Colon (tissue), 2 donors: ENCODE results near the gene ASAP2.

ENCODE experiments used
- FAIRE-seq: peaks from 2 replicates; lab custom pipeline; 2012; peaks lifted over from hg19 to GRCh38; lab: Jason Lieb, UNC
- donor health status: control.
- donor health status: control.

ASAP2 gene

DNA sequence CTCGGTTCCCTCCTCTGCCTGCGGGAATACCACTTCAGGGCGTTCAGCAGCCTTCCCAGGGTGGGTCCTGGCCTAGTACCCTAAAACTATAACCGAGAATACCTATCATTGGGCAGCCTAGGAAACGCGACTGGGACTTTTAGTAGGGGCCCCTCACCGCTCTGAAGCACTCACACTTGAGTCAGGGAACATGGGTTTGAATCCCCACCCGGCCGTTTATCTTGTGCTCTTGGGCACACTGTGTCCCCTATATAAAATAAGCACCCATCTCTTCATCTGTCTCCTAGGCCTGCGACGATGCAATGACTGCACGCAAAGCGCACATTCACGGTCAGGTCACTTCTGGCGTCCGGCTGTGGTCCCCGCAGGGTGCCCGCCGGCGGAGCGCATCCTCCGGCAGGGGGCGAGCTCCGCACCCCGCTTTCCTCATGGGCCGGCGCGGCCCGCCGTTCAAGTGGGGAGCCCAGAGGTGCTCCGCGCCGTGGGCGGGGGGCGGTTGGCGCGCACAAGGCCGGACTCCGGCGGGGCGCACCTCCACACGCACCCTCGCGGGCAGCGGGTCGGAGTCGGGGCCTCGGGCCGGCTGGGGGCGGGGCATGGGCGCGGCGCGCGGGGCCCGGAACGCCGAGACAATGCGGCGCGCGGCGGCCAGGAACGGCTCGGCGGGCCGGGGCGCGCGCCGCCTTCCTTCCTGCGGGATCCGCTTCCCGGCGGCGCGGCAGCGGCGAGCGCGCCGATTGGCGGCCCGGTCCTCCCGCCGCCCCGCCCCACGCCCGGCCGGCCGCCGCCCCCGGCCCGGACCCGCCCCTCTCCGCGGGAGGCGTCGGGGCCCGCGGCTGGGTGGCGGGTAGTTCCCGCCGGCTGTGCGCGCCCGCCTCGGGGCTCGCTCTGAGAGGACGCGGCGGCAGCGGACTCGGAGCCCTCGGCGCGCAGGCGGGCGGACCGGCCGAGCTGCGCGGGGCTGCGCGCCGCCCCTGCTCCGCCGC lies at the start of gene ASAP2:
Gene ASAP2, plus strand, starts transcription at position 850 of the 986 bp plus-strand sequence. CDS start 293 bp downstream, outside the sequence.
- no peak for FAIRE-seq

GRCh38 chr2:9158786-9159779 lies 47.5 kb upstream of the ASAP2 start:
- no peak for FAIRE-seq

DNA sequence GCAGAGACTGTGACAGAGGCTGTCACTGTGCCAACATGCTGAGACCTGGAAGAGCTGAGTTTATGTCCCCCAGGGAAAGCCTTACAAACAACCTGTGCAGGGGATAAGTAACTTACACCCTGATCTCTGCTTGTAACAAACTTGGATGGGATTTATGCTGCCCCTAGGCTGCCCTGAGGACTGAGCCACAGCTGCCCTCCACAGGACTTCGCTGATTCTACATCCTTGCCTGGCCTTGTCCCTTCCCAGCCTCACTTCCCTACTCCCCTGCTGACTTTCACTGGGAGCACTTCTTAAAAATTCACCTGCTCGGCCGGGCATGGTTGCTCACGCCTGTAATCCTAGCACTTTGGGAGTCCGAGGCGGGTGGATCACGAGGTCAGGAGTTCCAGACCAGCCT lies 45.9 kb upstream of the ASAP2 start:
- FAIRE-seq = no peak

DNA sequence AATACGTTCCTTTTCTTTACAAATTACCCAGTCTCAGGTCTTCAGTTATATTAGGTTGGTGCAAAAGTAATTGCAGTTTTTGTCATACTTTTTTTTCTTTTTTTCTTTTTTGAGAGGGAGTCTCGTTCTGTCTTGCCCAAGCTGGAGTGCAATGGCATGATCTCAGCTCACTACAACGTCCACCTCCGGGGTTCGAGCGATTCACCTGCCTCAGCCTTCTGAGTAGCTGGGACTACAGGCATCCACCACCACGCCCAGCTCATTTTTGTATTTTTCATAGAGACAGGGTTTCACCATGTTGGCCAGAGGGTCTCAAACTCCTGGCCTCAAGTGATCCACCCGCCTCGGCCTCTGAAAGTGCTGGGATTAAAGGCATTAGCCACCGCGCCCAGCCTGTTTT lies 43.8 kb upstream of the ASAP2 start:
- FAIRE-seq = no peak

- FAIRE-seq = no peak
Observed at GRCh38 chr2:9163306-9164111, 43.1 kb upstream of the ASAP2 start.

DNA sequence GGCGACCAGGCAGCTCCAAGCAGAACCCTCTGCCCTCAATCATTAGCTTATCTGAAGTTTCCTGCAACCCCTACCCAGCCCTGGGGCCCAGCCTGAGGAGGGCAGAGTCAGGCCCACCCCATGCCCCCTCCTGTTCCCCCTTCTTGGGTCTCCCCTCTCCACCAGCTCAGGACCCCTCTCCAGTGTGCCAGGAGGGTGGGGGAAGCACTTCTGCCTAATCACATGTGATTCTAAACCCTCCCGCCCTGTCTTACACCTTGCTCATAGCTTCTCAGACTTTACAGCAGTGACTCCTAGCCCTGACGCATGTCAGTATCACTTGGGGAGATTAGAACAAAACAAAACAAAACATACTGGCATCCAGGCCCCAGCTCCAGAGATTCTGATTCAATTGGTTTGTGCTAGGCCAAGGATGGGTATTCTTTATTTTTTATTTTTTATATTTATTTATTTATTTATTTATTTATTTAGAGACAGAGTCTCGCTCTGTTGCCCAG lies 42.5 kb upstream of the ASAP2 start:
- FAIRE-seq = no peak

GRCh38 chr2:9165625-9166024 lies 41.0 kb upstream of the ASAP2 start:
- no peak for FAIRE-seq

DNA sequence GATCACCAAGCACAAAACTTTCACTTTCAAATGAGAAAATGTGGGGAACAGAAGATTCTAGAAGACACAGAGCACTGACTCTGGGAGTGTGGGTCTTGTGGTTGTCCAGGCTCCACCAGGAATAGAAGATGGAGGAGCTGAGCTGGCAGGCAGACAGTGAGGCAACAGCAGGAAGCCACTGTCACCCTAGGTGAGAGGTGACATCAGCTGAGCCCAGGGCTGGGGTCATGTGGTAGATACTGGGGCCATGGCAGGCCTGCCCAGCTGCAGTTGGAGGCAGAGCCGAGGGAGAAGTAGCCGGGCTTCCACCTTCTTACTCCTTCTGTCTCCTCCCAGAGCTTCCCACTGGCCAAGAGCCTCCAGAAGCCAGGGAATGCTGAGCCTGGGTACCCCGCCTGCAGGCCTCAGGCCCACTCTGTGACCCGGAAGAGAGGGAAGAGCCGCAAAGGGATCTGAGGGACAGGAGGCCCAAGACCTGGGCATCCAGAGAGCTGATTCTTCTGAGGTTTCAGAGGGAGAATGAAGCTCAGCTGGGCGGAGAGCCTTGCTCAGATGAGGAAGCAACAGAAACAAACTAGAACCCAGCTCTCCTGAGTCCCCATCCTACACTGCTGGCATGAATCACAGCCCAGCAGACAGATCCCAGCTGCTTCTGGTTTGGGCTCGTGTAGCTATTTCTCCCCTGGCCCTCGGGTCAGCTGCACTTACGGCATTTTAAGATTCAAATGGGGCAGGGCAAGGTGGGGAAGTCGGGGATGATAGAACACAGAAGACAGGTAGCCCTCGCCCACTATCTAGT lies 39.8 kb upstream of the ASAP2 start:
- FAIRE-seq = no peak

- FAIRE-seq = no peak
Observed at GRCh38 chr2:9167718-9168657, 38.6 kb upstream of the ASAP2 start.

DNA sequence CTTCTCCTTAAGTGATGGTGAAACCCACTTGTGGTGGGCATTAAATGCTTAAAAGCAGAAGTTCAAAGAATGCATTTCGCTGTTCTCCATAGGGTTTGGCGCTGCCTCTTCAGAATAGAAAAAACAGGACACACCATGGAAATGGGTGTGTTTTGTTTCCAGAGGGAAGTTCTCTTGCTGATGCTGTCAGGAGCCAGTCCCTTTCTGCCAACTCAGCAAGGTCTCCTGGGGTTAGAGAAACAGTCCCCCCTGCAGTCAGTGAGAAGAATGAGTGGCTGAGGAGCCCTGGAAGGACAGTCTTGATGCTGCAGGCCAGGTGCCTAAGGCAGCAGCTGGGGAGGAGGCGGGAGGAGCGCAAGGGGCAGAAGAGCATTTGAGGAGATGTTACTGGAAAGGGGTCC lies 37.8 kb upstream of the ASAP2 start:
- FAIRE-seq = no peak

DNA sequence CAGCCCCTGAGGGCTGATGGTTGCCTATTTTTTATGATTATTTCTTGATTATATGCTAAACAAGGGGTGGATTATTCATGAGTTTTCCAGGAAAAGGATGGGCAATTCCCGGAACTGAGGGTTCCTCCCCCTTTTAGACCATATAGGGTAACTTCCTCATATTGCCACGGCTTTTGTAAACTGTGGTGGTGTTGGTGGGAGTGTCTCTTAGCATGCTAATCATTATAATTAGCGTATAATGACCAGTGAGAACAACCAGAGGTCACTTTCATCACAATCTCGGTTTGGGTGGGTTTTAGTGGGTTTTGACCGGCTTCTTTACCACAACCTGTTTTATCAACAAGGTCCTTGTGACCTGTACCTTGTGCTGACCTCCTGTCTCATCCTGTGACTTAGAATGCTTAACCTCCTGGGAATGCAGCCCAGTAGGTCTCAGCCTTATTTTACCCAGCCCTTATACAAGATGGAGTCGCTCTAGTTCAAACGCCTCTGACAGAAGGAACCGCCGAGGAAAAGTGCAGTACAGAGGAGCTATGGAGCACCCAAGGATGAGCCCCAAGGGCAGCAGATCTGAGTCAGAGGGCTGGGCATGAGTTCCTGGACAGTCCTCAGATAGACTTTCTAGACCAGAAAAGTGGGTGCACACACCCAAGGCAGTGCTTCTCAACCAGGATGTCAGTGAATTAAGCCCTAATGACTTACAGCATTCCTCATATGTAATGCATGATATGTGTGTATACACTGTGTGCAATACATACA lies 37.1 kb upstream of the ASAP2 start:
- no peak for FAIRE-seq

DNA sequence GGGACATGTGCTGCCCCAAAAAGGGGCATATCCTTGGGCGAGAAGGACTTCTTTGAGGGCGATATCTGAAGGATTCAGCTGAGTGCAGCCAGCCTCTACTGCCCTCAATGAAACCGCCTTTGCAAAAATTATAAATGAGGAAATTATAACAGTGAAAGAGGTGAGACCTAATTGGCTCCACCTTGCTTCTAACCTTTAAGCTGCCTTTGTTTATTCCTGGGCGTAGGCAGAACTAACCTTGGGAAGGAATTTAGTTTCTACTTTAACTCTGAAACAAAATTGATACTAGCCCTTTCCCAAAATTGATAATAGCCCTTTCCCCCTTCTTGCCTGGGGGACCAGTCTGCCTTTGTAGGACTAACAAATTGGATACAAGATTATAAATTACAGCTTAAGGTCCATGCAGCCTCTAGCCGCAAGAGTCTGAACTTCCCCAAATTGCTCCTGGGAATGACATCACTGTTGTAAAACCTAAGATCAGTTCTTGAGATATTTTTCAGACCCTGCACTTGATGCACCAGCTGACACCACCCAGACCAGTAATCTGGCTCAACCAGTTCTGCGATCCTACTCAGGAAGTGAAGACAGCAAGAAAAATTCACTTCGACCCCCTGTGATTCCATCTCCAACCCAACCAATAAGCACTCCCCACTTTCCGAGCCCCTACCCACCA lies 36.0 kb upstream of the ASAP2 start:
- no peak for FAIRE-seq

GRCh38 chr2:9174771-9175437 lies 31.7 kb upstream of the ASAP2 start:
- FAIRE-seq = no peak

DNA sequence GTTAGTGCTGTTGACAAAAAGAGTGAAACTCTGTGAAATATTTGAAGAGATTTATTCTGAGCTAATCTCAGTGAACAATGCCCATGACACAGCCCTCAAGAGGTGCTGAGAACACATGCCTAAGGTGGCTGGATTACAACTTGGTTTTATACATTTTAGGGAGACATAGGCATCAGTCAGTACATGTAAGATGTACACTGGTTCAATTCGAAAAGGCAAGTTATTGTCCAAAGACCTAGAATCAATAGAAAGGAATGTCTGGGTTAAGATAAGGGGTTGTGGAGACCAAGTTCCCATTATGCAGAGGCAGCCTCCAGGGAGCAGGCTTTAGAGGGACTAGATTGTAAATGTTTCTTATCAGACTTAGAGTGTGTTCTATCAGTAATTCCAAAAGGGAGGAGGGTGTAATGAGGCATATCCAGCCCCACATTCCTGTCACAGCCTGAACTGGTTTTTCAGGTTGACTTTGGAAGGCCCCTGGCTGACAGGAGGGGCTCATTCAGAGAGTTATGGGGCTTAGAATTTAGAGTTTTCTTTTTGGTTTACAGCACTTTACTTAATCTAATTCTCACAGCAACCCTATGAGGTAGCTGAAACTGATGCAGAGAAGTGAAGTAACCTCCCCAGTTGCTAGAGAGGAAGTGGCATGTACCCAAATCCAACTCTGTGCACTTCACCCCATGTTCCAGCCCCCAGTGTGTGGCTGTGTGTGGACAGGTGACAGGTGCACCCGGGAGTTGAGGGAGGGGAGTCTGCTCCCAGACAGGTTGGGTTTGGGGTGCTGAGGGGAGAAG lies 28.3 kb upstream of the ASAP2 start:
- no peak for FAIRE-seq

DNA sequence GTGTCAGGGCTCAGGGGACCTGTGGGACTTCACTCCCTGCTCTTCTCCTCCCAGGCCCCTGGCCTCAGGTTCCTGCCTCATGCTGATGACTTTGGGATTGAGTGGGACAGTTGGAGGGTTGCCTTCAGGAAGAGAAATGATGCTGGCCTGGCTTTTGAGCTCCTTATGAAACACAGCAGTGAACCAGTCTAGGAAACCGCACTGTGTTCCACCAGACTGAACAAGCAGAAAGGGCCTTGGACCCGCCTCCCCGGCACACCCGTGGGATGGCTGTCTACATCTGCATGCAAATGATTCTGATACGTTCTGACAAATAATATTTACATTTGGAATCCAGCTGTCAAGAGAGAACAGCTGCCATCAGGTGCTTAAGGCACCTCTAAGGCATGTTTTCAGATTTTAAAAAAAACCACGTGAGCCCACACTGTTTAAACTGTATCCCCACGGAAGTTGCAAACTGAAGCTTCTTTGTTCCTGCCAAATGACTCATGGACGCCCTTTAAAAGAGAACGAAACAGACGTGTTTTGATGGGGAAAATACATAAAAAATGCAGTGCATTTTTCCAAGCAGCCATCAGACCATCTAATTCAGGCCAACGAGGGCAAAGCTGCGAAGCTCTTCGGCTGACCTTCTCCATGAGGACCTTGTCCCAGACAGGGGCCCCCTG lies 27.6 kb upstream of the ASAP2 start:
- FAIRE-seq = no peak

GRCh38 chr2:9179572-9180201 lies 26.9 kb upstream of the ASAP2 start:
- FAIRE-seq = no peak
